DMS53 treated with DMSO at 0.1 percent for 48 hours (cell line): ENCODE results near the gene RABL2A.
"Not testable (repeated sequence)": the region's sequence is repeated elsewhere in the genome, so short reads cannot be mapped to it uniquely, and the experiment has no call there.

Source experiments
- DNase-seq: peaks from one replicate; lab custom pipeline; 2025; ENCODE audit not compliant: unreplicated experiment; lab: John Stamatoyannopoulos, UW

The RABL2A gene

DNA sequence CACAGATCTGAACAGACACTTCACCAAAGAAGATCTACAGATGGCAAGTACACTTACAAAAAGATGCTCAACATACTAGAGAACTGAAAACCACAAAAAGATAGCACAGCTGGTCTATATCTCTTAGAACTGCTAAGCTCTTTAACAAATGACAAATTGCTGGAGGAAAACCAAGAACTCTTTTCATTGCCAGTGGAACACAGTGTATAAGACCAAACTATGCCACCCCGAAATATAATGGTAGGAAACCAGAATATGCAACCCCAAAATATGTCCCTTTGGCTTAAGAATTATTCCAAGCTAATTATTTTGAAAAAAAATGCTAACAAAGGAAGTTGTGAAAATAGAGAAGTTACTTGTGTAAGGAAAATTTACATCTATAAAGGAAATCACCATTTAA, 21.0 kb upstream of the RABL2A start:
- not testable (repeated sequence) for DNase-seq

DNA sequence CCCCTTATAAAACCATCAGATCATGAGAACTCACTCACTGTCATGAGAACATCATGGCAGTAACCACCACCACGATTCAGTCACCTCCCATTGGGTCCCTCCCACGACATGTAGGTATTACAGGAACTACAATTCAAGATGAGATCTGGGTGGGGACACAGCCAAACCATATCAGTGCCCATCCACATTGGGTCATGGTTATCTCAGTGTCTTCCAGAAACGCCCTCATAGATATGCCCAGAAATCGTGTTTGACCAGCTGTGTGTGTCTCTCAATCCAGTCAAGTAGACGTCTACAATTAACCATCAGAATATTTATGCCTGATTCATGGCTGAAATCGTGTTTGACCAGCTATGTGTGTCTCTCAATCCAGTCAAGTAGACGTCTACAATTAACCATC, 17.2 kb upstream of the RABL2A start:
- not testable (repeated sequence) for DNase-seq

DNA sequence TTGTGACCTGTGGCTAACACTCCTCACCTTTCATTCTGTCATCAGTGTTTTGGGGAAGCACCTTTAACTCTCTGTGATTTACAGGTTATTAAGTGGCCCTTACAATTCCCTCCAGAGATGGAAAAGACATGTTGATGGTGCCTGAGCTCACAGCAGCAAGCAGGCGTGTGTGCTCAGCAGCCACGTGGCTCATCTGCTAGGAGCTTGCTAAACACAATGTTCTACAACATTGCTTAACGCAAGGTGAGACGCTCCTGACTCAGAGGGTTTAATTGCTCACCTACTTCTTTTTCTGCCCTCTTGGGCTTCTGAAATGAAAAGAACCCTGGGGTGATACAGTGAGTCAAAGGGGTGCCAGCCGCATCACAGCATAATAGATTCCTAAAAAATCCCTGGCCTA, 6.1 kb upstream of the RABL2A start:
- DNase-seq = not testable (repeated sequence)

DNA sequence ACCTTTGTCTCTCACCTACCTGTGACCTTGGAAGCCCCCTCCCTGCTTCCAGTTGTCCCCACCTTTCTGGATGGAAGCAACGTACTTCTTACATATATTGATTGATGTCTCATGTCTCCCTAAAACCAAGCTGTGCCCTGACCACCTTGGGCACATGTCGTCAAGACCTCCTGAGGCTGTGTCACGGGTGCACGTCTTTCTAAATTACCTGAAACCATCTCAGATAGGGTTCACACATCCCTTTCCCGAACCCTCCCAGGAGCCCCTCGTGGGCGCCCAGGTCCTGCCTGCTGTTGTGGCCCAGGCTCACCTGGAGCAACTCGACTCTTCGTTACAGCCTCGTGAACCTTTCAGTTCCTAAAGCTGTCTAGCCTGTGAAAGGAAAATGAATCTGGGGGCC, 1.2 kb upstream of the RABL2A start:
- DNase-seq = not testable (repeated sequence)

DNA sequence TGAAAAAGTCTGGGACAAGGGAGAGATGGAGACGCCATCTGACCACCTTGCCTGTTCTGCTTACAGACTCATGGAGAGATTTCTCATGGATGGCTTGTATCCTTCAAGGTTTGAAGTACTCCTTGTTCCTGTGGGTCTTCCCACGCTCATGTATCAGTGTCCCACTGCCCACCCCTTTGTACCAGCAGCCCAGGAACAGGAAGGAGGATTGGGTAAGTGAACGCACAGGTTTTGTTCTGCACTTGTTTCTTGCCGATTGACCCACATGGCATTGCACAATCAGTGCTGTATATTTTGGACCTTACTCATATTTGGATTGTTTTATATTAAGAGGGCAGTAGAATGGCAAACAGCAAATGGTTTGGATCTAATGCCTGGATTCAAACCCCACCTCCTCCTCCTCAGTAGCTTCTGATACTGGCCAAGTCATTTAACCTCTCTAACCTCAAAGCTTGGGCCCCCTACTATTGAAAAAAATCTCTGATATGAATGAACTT, 5.8 kb downstream of the RABL2A start:
- DNase-seq = not testable (repeated sequence)

DNA sequence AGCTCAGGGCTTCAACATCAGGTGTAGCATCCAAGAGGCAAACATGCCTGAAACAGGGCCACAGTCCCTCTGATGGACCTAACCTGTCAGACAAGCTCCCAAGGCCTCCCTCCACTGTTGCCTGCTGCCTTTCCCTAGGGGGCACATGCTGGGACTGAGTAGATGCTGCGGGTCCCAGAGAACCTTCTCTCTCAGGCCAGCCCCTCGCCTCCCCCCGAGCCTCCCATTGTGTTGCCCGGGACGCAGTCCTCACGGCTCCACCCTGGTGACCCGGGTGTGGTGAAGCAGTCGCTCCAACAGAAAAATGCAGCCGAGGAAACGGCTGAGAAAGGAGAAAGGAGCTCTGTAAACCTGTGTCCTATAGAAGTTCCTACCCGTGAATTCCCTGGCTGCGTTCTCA, 8.3 kb downstream of the RABL2A start:
- not testable (repeated sequence) for DNase-seq

DNA sequence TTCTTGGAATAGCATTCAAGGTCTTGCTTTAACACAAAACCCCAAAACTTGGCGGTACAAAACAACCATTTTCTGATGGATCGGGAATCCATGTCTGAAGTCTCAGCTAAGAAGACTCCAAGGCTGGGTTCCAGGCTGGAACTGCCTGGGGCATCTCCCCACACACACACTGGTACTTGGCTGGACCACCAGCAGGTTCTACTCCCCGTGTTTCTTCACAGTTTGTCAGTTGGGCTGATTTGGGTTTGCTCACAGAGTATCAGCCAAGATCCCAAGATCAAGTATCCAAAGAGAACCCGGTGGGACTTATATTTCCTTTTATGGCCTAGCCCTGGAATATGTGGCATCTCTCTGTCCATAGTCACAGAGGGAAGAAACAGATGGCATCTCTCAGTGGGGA, 9.2 kb downstream of the RABL2A start:
- not testable (repeated sequence) for DNase-seq

DNA sequence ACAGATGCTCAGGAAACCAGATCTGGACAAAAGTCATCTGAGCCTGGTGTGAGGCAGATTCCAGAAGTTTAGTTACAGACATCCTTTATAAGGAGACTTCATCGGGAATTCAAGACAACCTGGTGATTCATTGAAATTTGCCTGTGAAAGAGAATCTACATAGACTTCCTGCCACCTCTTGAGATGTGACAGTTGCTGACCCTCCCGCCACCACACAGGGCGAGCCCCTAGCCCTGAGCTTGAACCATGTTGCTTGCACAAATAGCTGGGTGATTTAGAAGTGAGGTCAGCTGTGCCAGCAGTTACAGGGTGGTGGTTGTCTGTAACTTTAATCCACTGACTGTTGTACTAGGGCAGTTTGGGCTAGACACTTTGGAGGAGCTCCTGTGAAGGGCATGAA, 11.0 kb downstream of the RABL2A start:
- not testable (repeated sequence) for DNase-seq

DNA sequence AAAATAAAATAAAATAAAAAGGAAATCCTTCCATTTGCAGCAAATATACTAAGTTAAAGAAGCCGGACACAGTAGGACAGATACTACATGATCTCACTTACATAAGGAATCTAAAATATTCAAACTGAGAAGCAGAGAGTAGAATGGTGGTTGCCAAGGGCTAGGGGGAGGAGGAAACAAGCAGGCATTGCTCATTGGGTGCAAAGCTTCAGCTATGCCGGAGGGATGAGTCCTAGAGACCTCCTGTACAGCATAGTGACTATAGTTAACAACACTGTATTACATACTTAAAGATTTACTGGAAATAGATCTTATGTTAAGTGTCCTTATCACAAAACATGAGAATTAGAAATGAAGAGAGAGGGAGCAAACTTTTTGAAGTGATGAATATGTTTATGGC, 19.2 kb downstream of the RABL2A start:
- not testable (repeated sequence) for DNase-seq

DNA sequence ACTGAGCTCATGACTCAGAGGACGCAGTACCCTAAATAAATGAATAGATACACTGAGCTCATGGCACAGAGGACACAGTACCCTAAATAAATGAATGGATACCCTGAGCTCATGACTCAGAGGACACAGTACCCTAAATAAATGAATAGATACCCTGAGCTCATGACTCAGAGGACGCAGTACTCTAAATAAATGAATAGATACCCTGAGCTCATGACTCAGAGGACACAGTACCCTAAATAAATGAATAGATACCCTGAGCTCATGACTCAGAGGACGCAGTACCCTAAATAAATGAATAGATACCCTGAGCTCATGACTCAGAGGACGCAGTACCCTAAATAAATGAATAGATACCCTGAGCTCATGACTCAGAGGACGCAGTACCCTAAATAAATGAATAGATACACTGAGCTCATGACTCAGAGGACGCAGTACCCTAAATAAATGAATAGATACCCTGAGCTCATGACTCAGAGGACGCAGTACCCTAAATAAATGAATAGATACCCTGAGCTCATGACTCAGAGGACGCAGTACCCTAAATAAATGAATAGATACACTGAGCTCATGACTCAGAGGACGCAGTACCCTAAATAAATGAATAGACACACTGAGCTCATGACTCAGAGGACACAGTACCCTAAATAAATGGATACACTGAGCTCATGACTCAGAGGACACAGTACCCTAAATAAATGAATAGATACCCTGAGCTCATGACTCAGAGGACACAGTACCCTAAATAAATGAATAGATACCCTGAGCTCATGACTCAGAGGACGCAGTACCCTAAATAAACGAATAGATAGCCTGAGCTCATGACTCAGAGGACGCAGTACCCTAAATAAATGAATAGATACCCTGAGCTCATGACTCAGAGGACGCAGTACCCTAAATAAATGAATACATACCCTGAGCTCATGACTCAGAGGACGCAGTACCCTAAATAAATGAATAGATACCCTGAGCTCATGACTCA, 24.1 kb downstream of the RABL2A start:
- not testable (repeated sequence) for DNase-seq

DNA sequence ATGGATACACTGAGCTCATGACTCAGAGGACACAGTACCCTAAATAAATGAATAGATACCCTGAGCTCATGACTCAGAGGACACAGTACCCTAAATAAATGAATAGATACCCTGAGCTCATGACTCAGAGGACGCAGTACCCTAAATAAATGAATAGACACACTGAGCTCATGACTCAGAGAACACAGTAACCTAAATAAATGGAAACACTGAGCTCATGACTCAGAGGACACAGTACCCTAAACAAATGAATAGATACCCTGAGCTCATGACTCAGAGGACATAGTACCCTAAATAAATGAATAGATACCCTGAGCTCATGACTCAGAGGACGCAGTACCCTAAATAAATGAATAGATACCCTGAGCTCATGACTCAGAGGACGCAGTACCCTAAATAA, 25.5 kb downstream of the RABL2A start:
- DNase-seq = not testable (repeated sequence)

DNA sequence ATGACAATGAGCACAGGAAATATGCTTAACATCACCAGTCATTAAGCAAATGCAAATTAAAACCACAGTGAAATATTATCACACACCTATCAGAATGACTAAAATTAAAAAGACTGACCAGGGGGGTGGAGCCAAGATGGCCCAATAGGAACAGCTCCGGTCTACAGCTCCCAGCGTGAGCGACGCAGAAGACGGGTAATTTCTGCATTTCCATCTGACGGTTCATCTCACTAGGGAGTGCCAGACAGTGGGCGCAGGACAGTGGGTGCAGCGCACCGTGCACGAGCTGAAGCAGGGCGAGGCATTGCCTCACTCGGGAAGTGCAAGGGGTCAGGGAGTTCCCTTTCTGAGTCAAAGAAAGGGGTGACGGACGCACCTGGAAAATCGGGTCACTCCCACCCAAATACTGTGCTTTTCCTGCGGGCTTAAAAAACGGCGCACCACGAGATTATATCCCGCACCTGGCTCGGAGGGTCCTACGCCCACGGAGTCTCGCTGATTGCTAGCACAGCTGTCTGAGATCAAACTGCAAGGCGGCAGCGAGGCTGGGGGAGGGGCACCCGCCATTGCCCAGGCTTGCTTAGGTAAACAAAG, 29.1 kb downstream of the RABL2A start:
- not testable (repeated sequence) for DNase-seq

DNA sequence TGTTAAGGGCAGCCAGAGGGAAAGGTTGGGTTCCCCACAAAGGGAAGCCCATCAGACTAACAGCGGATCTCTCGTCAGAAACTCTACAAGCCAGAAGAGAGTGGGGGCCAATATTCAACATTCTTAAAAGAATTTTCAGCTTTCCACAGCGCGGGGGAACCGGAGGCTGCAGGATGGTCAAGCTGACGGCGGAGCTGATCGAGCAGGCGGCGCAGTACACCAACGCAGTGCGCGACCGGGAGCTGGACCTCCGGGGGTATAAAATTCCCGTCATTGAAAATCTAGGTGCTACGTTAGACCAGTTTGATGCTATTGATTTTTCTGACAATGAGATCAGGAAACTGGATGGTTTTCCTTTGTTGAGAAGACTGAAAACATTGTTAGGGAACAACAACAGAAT, 30.7 kb downstream of the RABL2A start:
- DNase-seq = not testable (repeated sequence)

DNA sequence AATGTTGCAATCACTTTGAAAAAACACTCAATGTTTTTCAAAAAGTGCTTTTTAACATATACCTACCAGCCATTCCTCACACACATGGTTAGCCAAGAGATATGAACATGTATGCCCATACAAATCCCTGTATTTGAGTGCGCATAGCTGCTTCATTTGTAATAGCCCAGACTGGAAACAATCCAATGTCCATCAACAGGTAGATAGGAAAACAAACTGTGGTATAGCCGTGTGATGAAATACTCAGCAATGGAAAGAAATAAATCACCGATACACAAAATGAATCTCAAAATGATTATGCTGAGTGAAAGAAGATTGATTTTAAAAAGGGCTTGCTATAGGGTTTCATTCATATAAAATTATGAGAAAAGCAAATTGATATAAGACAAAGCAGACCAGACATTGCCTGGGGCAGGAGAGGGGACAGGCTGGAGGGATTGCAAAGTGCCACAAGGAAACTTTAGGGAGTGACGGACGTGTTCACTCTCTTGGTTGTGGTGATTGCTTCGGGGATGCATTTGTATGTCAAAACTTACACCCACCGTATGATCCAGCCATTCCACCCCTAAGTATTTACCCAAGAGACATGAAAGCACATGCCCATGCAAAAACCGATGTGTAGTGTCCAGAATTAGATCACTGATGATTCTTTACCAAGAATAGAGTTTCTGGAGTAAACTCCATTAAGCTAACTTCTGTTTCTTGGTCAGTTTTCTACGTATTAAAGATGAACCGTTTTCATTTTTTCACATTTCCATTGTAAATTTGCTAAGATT, 36.4 kb downstream of the RABL2A start:
- DNase-seq = not testable (repeated sequence)

DNA sequence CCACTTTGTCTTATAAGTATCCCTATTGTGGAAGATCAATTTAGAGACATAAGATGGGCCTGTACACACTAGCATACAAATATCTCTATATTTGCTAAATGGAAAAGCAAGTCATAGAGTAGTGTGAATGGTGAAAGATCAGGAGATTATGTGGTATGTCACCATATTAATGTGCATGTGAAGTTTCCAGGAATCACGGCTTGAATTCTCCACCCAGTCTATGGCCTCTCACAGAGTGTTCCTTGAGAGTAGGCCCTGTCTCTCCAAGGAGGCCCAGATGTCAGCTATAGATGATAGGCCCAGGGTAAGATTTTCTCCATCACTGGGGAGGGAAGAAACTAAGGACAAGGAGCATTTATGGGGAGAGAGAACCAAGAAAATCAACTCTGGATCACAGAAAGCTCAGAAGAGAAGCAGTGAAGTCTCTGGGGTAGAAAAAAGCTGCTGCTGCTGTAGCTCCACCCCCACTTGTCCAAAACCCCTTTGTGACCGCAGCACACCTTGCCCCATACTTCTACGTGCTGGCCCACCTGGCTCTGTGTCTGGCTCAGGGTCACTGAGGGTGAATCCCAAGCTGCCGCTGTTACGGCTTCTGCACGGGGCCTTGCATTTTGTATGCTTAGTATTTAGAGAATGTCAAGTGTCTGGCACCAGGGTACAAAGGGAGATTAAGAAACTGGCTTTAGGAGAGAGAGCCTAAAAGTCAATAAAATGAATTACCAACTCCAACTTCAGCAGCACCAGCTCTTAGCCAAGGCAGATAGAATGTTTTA, 37.9 kb downstream of the RABL2A start:
- DNase-seq = not testable (repeated sequence)

DNA sequence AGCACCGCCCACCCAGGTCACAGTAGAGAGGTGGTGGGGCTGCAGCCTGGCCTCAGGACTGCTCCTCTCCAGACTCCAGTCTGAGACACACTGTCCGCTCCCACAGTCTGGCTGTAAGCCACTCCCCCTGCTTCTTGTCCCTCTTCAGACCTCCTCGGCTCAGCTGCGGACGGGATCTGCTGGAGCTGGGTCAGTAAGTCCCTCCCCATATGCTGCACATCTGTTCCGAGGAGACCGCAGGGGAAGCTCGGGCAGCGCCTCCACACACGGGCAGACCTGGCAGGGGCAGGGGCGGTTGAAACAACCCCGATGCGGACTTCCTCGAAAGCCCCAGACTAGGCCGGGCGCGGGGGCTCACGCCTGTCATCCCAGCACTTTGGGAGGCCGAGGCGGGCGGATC, 41.9 kb downstream of the RABL2A start:
- not testable (repeated sequence) for DNase-seq

DNA sequence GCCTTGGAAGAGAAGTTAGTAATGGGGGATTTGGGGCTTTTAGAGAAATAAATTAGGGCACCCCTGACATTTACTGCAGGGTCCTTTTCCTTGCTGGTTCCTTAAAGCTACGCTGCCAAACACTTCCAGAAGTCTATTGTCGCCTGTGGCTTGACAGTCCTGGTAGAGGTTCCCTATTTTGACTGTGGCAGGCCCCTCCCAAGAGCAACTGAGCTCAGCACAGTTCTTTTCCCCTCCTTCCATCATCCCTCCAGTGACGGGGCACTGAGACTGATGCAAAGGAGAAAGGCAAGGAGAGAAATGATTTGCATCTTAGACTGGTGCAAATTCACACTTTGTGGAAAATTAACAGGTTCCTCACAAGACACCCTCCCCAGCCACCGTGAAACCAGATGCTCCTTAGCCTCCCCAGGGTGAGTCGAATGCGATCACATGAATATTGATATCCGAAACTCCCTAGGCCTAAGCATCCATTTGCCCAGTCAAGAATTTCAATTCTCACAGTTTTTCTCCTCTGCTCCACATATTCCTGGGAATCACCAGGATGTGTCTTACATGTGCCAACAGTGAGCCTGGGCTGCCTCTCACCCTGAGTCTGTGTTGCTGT, 45.4 kb downstream of the RABL2A start:
- no peak for DNase-seq

DNA sequence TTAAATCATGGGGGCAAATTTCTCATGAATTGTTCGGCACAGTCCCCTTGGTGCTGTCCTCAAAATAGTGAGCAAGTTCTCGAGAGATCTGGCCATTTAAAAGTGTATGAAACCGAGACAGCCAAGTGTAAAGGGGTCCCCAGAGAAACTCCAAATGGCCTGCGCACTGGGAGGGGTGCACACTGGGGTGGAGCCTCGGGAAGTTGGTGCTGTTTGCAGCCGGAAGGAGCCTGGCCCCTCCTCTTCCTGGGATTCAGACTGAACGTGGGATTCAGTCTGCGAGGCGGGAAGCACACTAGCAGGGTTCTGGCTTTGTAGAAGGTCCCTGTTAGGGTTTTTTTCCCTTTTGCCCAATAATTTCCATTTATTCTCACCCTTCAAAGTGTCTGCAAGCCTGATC, 48.8 kb downstream of the RABL2A start:
- DNase-seq = no peak

DNA sequence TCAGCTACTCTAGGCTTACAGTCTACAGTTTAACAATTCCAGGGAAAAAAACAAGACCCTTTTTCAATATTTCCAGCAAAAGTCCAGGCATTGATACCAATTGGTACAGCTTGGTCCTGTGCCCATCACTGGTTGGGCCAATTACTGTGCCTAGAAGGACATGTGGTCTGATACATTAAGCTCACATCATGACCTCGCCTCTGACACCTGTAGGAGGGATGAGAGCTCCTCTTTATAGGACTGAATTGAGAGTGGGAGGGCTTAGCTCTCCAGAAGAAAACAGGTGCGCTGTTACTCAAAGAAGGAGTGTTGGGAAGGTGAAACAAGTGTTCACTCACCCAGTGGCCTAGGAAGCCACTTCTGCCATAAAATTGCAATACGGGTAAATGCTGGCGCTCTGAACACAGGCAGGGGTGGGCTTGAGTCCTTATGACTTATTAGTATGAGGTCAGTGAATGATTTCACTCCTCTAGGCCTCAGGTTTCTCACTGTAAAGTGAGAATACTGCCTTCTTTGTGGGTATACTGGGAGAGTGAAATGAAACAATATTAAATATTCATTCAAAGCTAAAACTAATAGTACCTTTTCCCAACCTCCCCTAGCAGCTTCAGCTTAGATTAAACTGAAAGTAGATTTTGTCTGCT, 49.7 kb downstream of the RABL2A start:
- no peak for DNase-seq

DNA sequence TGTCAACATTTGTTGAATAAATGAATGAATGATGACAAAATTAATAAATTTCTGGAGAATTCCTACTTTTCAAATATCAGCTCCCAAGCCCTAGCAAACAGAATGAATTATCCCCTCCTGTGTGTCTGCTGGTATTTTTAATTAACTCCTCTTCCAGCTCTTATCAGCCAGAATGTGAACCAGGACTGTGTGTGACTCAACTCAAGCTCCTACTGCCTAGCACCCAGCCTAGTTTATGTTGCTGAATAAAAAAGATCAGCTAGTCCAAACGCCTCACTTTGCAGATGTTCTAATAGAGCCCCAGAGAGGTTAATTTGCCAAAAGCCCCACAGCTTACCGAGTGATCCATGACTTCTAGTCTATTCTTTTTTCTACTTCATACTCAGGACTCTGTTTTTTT, 50.3 kb downstream of the RABL2A start:
- no peak for DNase-seq
